Measurements from ENCODE around the gene ZSWIM3. TPM values are rescaled to one million over a fixed set of nuclear protein-coding genes. Genes with fewer than 3 reads are reported as not detected.

The ZSWIM3 gene
- total and polyA plus RNA-seq, 2 of the 13 experiments (the other 11 are each of a cell fraction or from before 2014, with no cell fraction given) = 5.2 to 5.8 TPM

GRCh38 chr20:45890077-45890984, 32.9 kb downstream of the ZSWIM3 start (continued):
- no peak for TF ChIP-seq LRRFIP1 (CRISPR knock-in tag; conservative IDR thresholded peaks at IDR 0.05)
- no peak for TF ChIP-seq SMARCE1 (IDR thresholded peaks at IDR 0.05; ENCODE audit: borderline replicate concordance)
- TF ChIP-seq CBX2 (IDR thresholded peaks at IDR 0.05; ENCODE audit: low read depth, low read length) = no peak; the same call in 1 of the 2 replicates
- TF ChIP-seq CBX2 (CRISPR knock-in tag; IDR thresholded peaks at IDR 0.05; ENCODE audit: low read depth) = 0 out of 2 replicates have a peak, but pooled peaks have one; percentile 10
- TF ChIP-seq PHF5A (CRISPR knock-in tag; IDR thresholded peaks at IDR 0.05; ENCODE audit: low read depth, unreplicated experiment) = peak; percentile 61
- peak; percentile 89 for TF ChIP-seq ZNF614 (CRISPR knock-in tag; IDR thresholded peaks at IDR 0.05; ENCODE audit: borderline replicate concordance)
- TF ChIP-seq TCF7 (IDR thresholded peaks at IDR 0.05; ENCODE audit: low read depth) = no peak
- no peak; the same call in 1 of the 2 replicates for TF ChIP-seq ZNF646 (CRISPR knock-in tag; IDR thresholded peaks at IDR 0.05)
- TF ChIP-seq KMT2B (CRISPR knock-in tag; IDR thresholded peaks at IDR 0.05) = peak; percentile 75
- peak; percentile 96 for TF ChIP-seq ZNF354B (CRISPR knock-in tag; IDR thresholded peaks at IDR 0.05)
- TF ChIP-seq XRCC5 (optimal IDR thresholded peaks at IDR 0.05; ENCODE audit: low read length) = peak; percentile 93
- peak; percentile 53; the same call in 1 of the 2 replicates for TF ChIP-seq ZNF281 (CRISPR knock-in tag; IDR thresholded peaks at IDR 0.05; ENCODE audit: borderline replicate concordance)
- TF ChIP-seq ZBTB33 (CRISPR knock-in tag; IDR thresholded peaks at IDR 0.05) = peak; percentile 83

Measured in HepG2 (cell line).